K562 (cell line): Measurements from ENCODE around the gene PRR35. TPM values are rescaled to one million over a fixed set of nuclear protein-coding genes. Genes with fewer than 3 reads are reported as not detected.

Source experiments
- BMI1 ChIP-seq: fragments of 150-350 bp; IDR thresholded peaks from 2 replicates; pipeline ENCODE4 v1.6.1; 2014; ENCODE audit warnings: low read length
- CREM ChIP-seq: IDR thresholded peaks from 2 replicates; pipeline ENCODE4 v1.6.1; 2014; ENCODE audit warnings: antibody characterized with exemption, low read depth
- LEF1 ChIP-seq: fragments of 450-650 bp; IDR thresholded peaks from 2 replicates; pipeline ENCODE4 v1.6.1; 2016; ENCODE audit warnings: mild to moderate bottlenecking
- MYBL2 ChIP-seq, 2 experiments: fragments of 450-650 bp in 1 of 2; sonication (generic) in 1 of 2; formaldehyde crosslinking in 1 of 2; IDR thresholded peaks; 2 replicates each; pipeline versions ENCODE4 v1.6.1 to v1.8.1; 2017 to 2022; ENCODE audit warnings: borderline replicate concordance in 1 of 2, inconsistent platforms in 1 of 2, low read depth in 1 of 2, mild to moderate bottlenecking in 1 of 2, missing genetic modification reagents in 1 of 2, moderate library complexity in 1 of 2
- POLR2A ChIP-seq: fragments of 450-650 bp; conservative IDR thresholded peaks from 2 replicates; pipeline ENCODE4 v1.6.1; 2016
- POLR2H ChIP-seq: IDR thresholded peaks from 2 replicates; pipeline ENCODE4 v1.6.1; 2016; ENCODE audit warnings: missing genetic modification characterization, low read depth, mild to moderate bottlenecking, control low read depth, missing compliant biosample characterization, moderate library complexity
- PPARD ChIP-seq: fragments of 250-450 bp; sonication (Bioruptor Pico); IDR thresholded peaks from 2 replicates; pipeline ENCODE4 v1.8.0; 2022; ENCODE audit warnings: inconsistent platforms, mild to moderate bottlenecking, moderate library complexity
- PURB ChIP-seq: sonication (generic); formaldehyde crosslinking; IDR thresholded peaks from 2 replicates; pipeline ENCODE4 v1.9.0; 2021; ENCODE audit warnings: low read depth, mild to moderate bottlenecking, missing genetic modification reagents
- SMARCC2 ChIP-seq: fragments of 450-650 bp; IDR thresholded peaks from 2 replicates; pipeline ENCODE4 v1.6.1; 2017; ENCODE audit warnings: antibody characterized with exemption, moderate library complexity, mild to moderate bottlenecking, low read depth
- SRSF3 ChIP-seq: fragments of 200-400 bp; formaldehyde crosslinking; IDR thresholded peaks from 2 replicates; pipeline ENCODE4 v1.6.1; 2016; ENCODE audit warnings: mild to moderate bottlenecking, low read length, moderate library complexity; ENCODE audit not compliant: insufficient read depth
- ZBTB12 ChIP-seq: fragments of 250-450 bp; sonication (Bioruptor Pico); IDR thresholded peaks from 2 replicates; pipeline ENCODE4 v1.4.0; 2020
- ZFP91 ChIP-seq: sonication (generic); formaldehyde crosslinking; IDR thresholded peaks from 2 replicates; pipeline ENCODE4 v1.8.0; 2022; ENCODE audit warnings: mild to moderate bottlenecking, missing genetic modification reagents
- ZNF146 ChIP-seq: IDR thresholded peaks from one replicate; pipeline ENCODE4 v1.6.1; 2018; ENCODE audit warnings: missing compliant biosample characterization; ENCODE audit not compliant: unreplicated experiment
- ZNF407 ChIP-seq: fragments of 450-650 bp; IDR thresholded peaks from 2 replicates; pipeline ENCODE4 v1.6.1; 2016; ENCODE audit warnings: low read depth
- ZNF695 ChIP-seq: fragments of 450-650 bp; formaldehyde crosslinking; IDR thresholded peaks from 2 replicates; pipeline ENCODE4 v1.4.0; 2020; ENCODE audit warnings: mild to moderate bottlenecking, moderate library complexity
- polyA plus RNA-seq, 8 experiments: library from polyadenylated mRNA; depleted of rRNA in 4 of 8; stranded (reverse) in 5 of 8; unstranded in 3 of 8; fragments of >200 nt; fragmentation: Nextera tagmentation in 2 of 8; fragmentation: Illumina TruSeq in 1 of 8; extraction: Ambion mirVana in 2 of 8; extraction: Trizol in 1 of 8; gene quantifications; 2 replicates each; pipeline versions ENCODE4 v1.2.1 to v1.2.3, GENCODE V29; 2011 to 2014; ENCODE audit warnings: inconsistent platforms in 1 of 8, missing spikeins in 1 of 8
- total RNA-seq, 7 experiments: library from RNA; depleted of rRNA in 6 of 7; stranded (reverse); fragments of >200 nt in 6 of 7; fragmentation: Illumina TruSeq in 2 of 7; extraction: Trizol in 2 of 7; gene quantifications; 2 replicates each; pipeline versions ENCODE4 v1.2.1 to v1.2.3, GENCODE V29; 2011 to 2021; ENCODE audit warnings: low replicate concordance in 1 of 7

Gene PRR35
- total and polyA plus RNA-seq, 9 of the 15 experiments (the other 6 are each of a cell fraction or from before 2014, with no cell fraction given) = 0.17 to 0.45 (median 0.21) TPM; not detected in 5

- no peak for TF ChIP-seq BMI1
- no peak for TF ChIP-seq ZBTB12 (CRISPR knock-in tag)
- no peak for TF ChIP-seq LEF1
- TF ChIP-seq ZNF695 (CRISPR knock-in tag) = no peak
- peak; percentile 55; the same call in 1 of the 2 replicates for TF ChIP-seq POLR2A
- TF ChIP-seq SRSF3 = no peak
- no peak for TF ChIP-seq ZNF146 (CRISPR knock-in tag)
- no peak for TF ChIP-seq PPARD (CRISPR knock-in tag)
- no peak for TF ChIP-seq ZFP91 (CRISPR knock-in tag)
- TF ChIP-seq SMARCC2 = no peak
- no peak for TF ChIP-seq PURB (CRISPR knock-in tag)
- TF ChIP-seq ZNF407 = no peak
- no peak; the same call in 1 of the 2 replicates for TF ChIP-seq POLR2H
- peak; percentile 86 for TF ChIP-seq CREM
- TF ChIP-seq MYBL2 (IDR thresholded peaks at IDR 0.05; ENCODE audit: low read depth) = no peak
- TF ChIP-seq MYBL2 (CRISPR knock-in tag; IDR thresholded peaks at IDR 0.05; ENCODE audit: borderline replicate concordance) = no peak
These were observed 29.5 kb downstream of the PRR35 start, which contains the start of gene RAB40C (continued) for GRCh38 chr16:589658-590187.
